Breast epithelium (tissue), 3 donors: Measurements from ENCODE around the gene CSNK2A1.

Source experiments
- POLR2A ChIP-seq: fragments of 450-650 bp; IDR thresholded peaks from one replicate; pipeline ENCODE4 v1.6.1; 2016; ENCODE audit warnings: antibody characterized with exemption, mild to moderate bottlenecking, moderate library complexity
- POLR2AphosphoS5 ChIP-seq, 3 donors: sonication (generic); formaldehyde crosslinking; IDR thresholded peaks; one replicate each; pipeline ENCODE4 v1.6.1; 2017; ENCODE audit warnings: antibody characterized with exemption in 3 of 3

- no peak for TF ChIP-seq POLR2A
- TF ChIP-seq POLR2AphosphoS5 (IDR thresholded peaks at IDR 0.05), result no peak
These were observed 32.6 kb upstream of the CSNK2A1 start for GRCh38 chr20:576156-576555.
